HFFc6 (cell line): ENCODE measurements around the gene IMP3. TPM values are rescaled to one million over a fixed set of nuclear protein-coding genes. Genes with fewer than 3 reads are reported as not detected.

Experiments
- DNase-seq: peaks from one replicate; pipeline ENCODE4 v3.0.0-alpha.2; 2018
- H3K27ac Mint-ChIP-seq: 2 replicates; pipeline ENCODE4 v1.8.0; 2020; ENCODE audit warnings: mild to moderate bottlenecking, mixed read lengths
- H3K27me3 Mint-ChIP-seq: 2 replicates; pipeline ENCODE4 v1.8.0; 2021; ENCODE audit warnings: mild to moderate bottlenecking, moderate library complexity, mixed read lengths; ENCODE audit not compliant: insufficient read depth
- H3K36me3 Mint-ChIP-seq: 2 replicates; pipeline ENCODE4 v1.8.0; 2021; ENCODE audit warnings: low read depth, mixed read lengths
- H3K4me1 Mint-ChIP-seq: 2 replicates; pipeline ENCODE4 v1.8.0; 2020; ENCODE audit warnings: low read depth, mixed read lengths
- H3K4me3 Mint-ChIP-seq: 2 replicates; pipeline ENCODE4 v1.8.0; 2020; ENCODE audit warnings: mild to moderate bottlenecking, moderate library complexity, mixed read lengths
- H3K9me3 Mint-ChIP-seq: 2 replicates; pipeline ENCODE4 v1.8.0; 2020; ENCODE audit warnings: mild to moderate bottlenecking, mixed read lengths
- CTCF ChIP-seq: fragments of 200-600 bp; sonication (generic); IDR thresholded peaks from 2 replicates; pipeline ENCODE4 v1.5.0; 2021; ENCODE audit warnings: antibody characterized with exemption, mild to moderate bottlenecking
- total RNA-seq, 6 experiments: library from RNA; stranded (reverse); fragmentation: NEBNext Ultra II Directional; extraction: Animal tissue kit (Norgen Biotek cat#: 25700); gene quantifications; 2 replicates in 1 of 6; 3 replicates in 5 of 6; pipeline ENCODE4 v1.2.3, GENCODE V29; 2021

IMP3 gene
- total RNA-seq, 6 experiments from 2014 or later: 55.1 to 62.9 (median 58.7) TPM

- no peak for TF ChIP-seq CTCF
- Mint-ChIP-seq H3K27ac (peak overlapping the region; percentile 92), H3K4me3 (peak overlapping the region; percentile 90), H3K4me1 (peaks cover 77% of the 10 kb centered on the region), H3K36me3 (peaks cover 27% of the 10 kb centered on the region), H3K9me3 (no peaks in the 10 kb centered on the region), H3K27me3 (peaks cover 2% of the 10 kb centered on the region; the same call in 1 of the 2 replicates)
- DNase-seq: no peak
Observed at GRCh38 chr15:75646944-75647364, 6.9 kb upstream of the IMP3 start.

- peaks cover 2% of the 10 kb centered on the region; the same call in 1 of the 2 replicates for H3K27me3 Mint-ChIP-seq
- DNase-seq: no peak
- peak overlapping the region; percentile 90 for H3K4me3 Mint-ChIP-seq
- peaks cover 26% of the 10 kb centered on the region for H3K36me3 Mint-ChIP-seq
- H3K4me1 Mint-ChIP-seq: peaks cover 72% of the 10 kb centered on the region
- no peaks in the 10 kb centered on the region for H3K9me3 Mint-ChIP-seq
- no peak for TF ChIP-seq CTCF
- H3K27ac Mint-ChIP-seq: peak overlapping the region; percentile 92
Observed at GRCh38 chr15:75646112-75646943, 6.3 kb upstream of the IMP3 start.

- peak overlapping the region; percentile 58 for H3K4me3 Mint-ChIP-seq
- H3K27ac Mint-ChIP-seq: peak overlapping the region; percentile 79
- peaks cover 60% of the 10 kb centered on the region for H3K4me1 Mint-ChIP-seq
- H3K27me3 Mint-ChIP-seq: peaks cover 2% of the 10 kb centered on the region; the same call in 1 of the 2 replicates
- no peak for DNase-seq
- H3K9me3 Mint-ChIP-seq: no peaks in the 10 kb centered on the region
- TF ChIP-seq CTCF: peak; percentile 10; the same call in 1 of the 2 replicates
- peaks cover 6% of the 10 kb centered on the region for H3K36me3 Mint-ChIP-seq
Observed at GRCh38 chr15:75644376-75644775, 4.4 kb upstream of the IMP3 start.

GRCh38 chr15:75641603-75642002 is 1.6 kb upstream of the IMP3 start:
- no peak for TF ChIP-seq CTCF
- H3K4me1 Mint-ChIP-seq: peaks cover 72% of the 10 kb centered on the region
- no peak overlapping the region for H3K27ac Mint-ChIP-seq
- H3K36me3 Mint-ChIP-seq: peaks cover 7% of the 10 kb centered on the region
- no peak for DNase-seq
- H3K4me3 Mint-ChIP-seq: no peak overlapping the region
- H3K9me3 Mint-ChIP-seq: no peaks in the 10 kb centered on the region
- H3K27me3 Mint-ChIP-seq: peaks cover 2% of the 10 kb centered on the region; the same call in 1 of the 2 replicates

GRCh38 chr15:75641179-75641503 is 1.1 kb upstream of the IMP3 start:
- Mint-ChIP-seq H3K9me3 (no peaks in the 10 kb centered on the region), H3K27ac (peak overlapping the region; percentile 93), H3K4me3 (peak overlapping the region; percentile 89), H3K27me3 (peaks cover 2% of the 10 kb centered on the region; the same call in 1 of the 2 replicates), H3K36me3 (peaks cover 7% of the 10 kb centered on the region), H3K4me1 (peaks cover 67% of the 10 kb centered on the region)
- DNase-seq: no peak
- TF ChIP-seq CTCF: no peak; the same call in 1 of the 2 replicates
